Transverse colon (tissue), 4 donors: ENCODE results near the gene SLC25A25. TPM values are rescaled to one million over a fixed set of nuclear protein-coding genes. Genes with fewer than 3 reads are reported as not detected.

Source experiments
- DNase-seq: peaks from one replicate; pipeline ENCODE4 v3.0.0-alpha.2; 2019
- H3K27ac ChIP-seq, 4 donors: fragments of 200-600 bp; sonication (generic); 2 replicates each; pipeline ENCODE4 v1.5.1; 2016 to 2018; ENCODE audit warnings: inconsistent platforms in 4 of 4
- H3K27me3 ChIP-seq: fragments of 200-600 bp; sonication (generic); 2 replicates; pipeline ENCODE4 v1.5.1; 2017; ENCODE audit warnings: inconsistent platforms
- H3K36me3 ChIP-seq, 4 donors: fragments of 200-600 bp; sonication (generic); 2 replicates each; pipeline ENCODE4 v1.5.1; 2017 to 2019; ENCODE audit warnings: inconsistent platforms in 4 of 4
- H3K4me1 ChIP-seq, 4 donors: fragments of 200-600 bp; sonication (generic); 2 replicates each; pipeline ENCODE4 v1.5.1; 2017 to 2020; ENCODE audit warnings: inconsistent platforms in 4 of 4
- H3K4me3 ChIP-seq, 4 donors: fragments of 200-600 bp; sonication (generic); 1 replicate in 1 of 4; 2 replicates in 3 of 4; pipeline versions ENCODE4 v1.5.1 to v1.6.1; 2017 to 2019; ENCODE audit warnings: inconsistent platforms in 4 of 4
- H3K9me3 ChIP-seq, 2 donors: fragments of 200-600 bp; sonication (generic); 2 replicates each; pipeline ENCODE4 v1.5.1; 2017 to 2019; ENCODE audit warnings: inconsistent platforms in 2 of 2
- CTCF ChIP-seq, 5 experiments: fragments of 200-600 bp in 3 of 5; fragments of 450-650 bp in 2 of 5; sonication (generic) in 3 of 5; IDR thresholded peaks; 1 replicate in 2 of 5; 2 replicates in 3 of 5; pipeline ENCODE4 v1.5.1; 2016 to 2017; ENCODE audit warnings: antibody characterized with exemption in 5 of 5, inconsistent platforms in 3 of 5, mild to moderate bottlenecking in 2 of 5, moderate library complexity in 1 of 5
- EP300 ChIP-seq: sonication (generic); formaldehyde crosslinking; IDR thresholded peaks from one replicate; pipeline ENCODE4 v1.6.1; 2017; ENCODE audit warnings: antibody characterized with exemption, low read depth
- POLR2A ChIP-seq: fragments of 450-650 bp; IDR thresholded peaks from one replicate; pipeline ENCODE4 v1.6.1; 2016; ENCODE audit warnings: antibody characterized with exemption, mild to moderate bottlenecking, moderate library complexity
- POLR2AphosphoS5 ChIP-seq, 3 donors: sonication (generic); formaldehyde crosslinking; IDR thresholded peaks; one replicate each; pipeline ENCODE4 v1.6.1; 2016; ENCODE audit warnings: antibody characterized with exemption in 3 of 3
- WGBS, 2 donors: methylation state at CpG; one replicate each; pipeline ENCODE4 v1.1.5; 2018; ENCODE audit warnings: low coverage in 1 of 2; 5-methylcytosine and 5-hydroxymethylcytosine counted together
- in situ Hi-C, 4 donors: fragments of 200-750 bp; cut with MboI; loops; one replicate each; pipeline versions ENCODE4 v1.15.0 to v1.15.1; 2017; ENCODE audit warnings: low sequenced_read_pairs in 3 of 4, low pct_ligation_motif_present in 1 of 4, low pct_unique_long_range_greater_than_20kb in 1 of 4
- intact Hi-C: fragments of 100-400 bp; cut with DNase I; formaldehyde crosslinking; loops from one replicate; pipeline ENCODE4 v1.15.1; 2023; ENCODE audit warnings: low total_unique reads
- total RNA-seq, 4 donors: library from RNA; depleted of rRNA; stranded (reverse); fragments of >200 nt; gene quantifications; one replicate each; pipeline ENCODE4 v1.1.0, GENCODE V29; 2016

The SLC25A25 gene
- total RNA-seq, 4 donors from 2014 or later, result 25.5 to 35.5 (median 32.5) TPM

GRCh38 chr9:128061275-128061960 lies 6.6 kb upstream of the SLC25A25 start:
- no peak for TF ChIP-seq EP300
- no peak for TF ChIP-seq POLR2AphosphoS5 (IDR thresholded peaks at IDR 0.05)
- TF ChIP-seq CTCF (IDR thresholded peaks at IDR 0.05), result no peak
- TF ChIP-seq POLR2A, result no peak
- no peaks in the 10 kb centered on the region for H3K9me3 ChIP-seq
- H3K4me3 ChIP-seq, result peak overlapping the region in 1 of 4 donors; percentile 1
- H3K36me3 ChIP-seq, result no peaks in the 10 kb centered on the region
- peak overlapping the region; percentile 63 to 79 (median 66) for H3K27ac ChIP-seq
- DNase-seq, result no peak
- peaks cover 21 to 87% (median 47%) of the 10 kb centered on the region in 4 donors for H3K4me1 ChIP-seq
- H3K27me3 ChIP-seq, result no peaks in the 10 kb centered on the region
- WGBS, 2 donors, result 51 to 64% methylated on average over 7 to 13 of the region's 13 CpGs
- intact Hi-C loops (no loop called here), in situ Hi-C loops (no loop called here)

- H3K36me3 ChIP-seq, result no peaks in the 10 kb centered on the region
- DNase-seq, result no peak
- H3K27me3 ChIP-seq, result no peaks in the 10 kb centered on the region
- intact Hi-C loops (no loop called here), in situ Hi-C loops (no loop called here)
- no peaks in the 10 kb centered on the region for H3K9me3 ChIP-seq
- H3K4me3 ChIP-seq, result no peak overlapping the region
- peaks cover 18 to 85% (median 46%) of the 10 kb centered on the region in 4 donors for H3K4me1 ChIP-seq
- peak overlapping the region in 2 of 4 donors; percentile 69 to 79 for H3K27ac ChIP-seq
- WGBS, 2 donors, result 70 to 100% methylated on average over 1 to 6 of the region's 6 CpGs
- no peak for TF ChIP-seq POLR2A
- no peak for TF ChIP-seq EP300
- no peak for TF ChIP-seq CTCF (IDR thresholded peaks at IDR 0.05)
- no peak for TF ChIP-seq POLR2AphosphoS5 (IDR thresholded peaks at IDR 0.05)
Observed at GRCh38 chr9:128062279-128062678, 5.8 kb upstream of the SLC25A25 start.

- H3K4me3 ChIP-seq, result no peak overlapping the region
- H3K27me3 ChIP-seq, result no peaks in the 10 kb centered on the region
- no peak overlapping the region for H3K27ac ChIP-seq
- no peaks in the 10 kb centered on the region for H3K36me3 ChIP-seq
- TF ChIP-seq POLR2AphosphoS5 (IDR thresholded peaks at IDR 0.05) (no peak), CTCF (IDR thresholded peaks at IDR 0.05) (no peak), POLR2A (no peak), EP300 (no peak)
- DNase-seq, result no peak
- H3K9me3 ChIP-seq, result no peaks in the 10 kb centered on the region
- H3K4me1 ChIP-seq, result peaks cover 17 to 76% (median 41%) of the 10 kb centered on the region in 4 donors
- in situ Hi-C loops (no loop called here), intact Hi-C loops (no loop called here)
- 93% methylated on average over 27 of the region's 28 CpGs; no CpG with 5 or more reads in 1 of the 2 donors for WGBS, 2 donors
Observed at GRCh38 chr9:128062846-128063831, 4.9 kb upstream of the SLC25A25 start.
